Activated T-cell treated with anti-CD3 and anti-CD28 coated beads, Interleukin-2, amount 50 U/mL, for 1 hour (primary cell): ENCODE results near the gene TCF3.
"Not testable (repeated sequence)": the region's sequence is repeated elsewhere in the genome, so short reads cannot be mapped to it uniquely, and the experiment has no call there.

Source experiments
- DNase-seq: peaks from one replicate; pipeline ENCODE4 v3.0.0-alpha.2; 2020

The TCF3 gene

DNA sequence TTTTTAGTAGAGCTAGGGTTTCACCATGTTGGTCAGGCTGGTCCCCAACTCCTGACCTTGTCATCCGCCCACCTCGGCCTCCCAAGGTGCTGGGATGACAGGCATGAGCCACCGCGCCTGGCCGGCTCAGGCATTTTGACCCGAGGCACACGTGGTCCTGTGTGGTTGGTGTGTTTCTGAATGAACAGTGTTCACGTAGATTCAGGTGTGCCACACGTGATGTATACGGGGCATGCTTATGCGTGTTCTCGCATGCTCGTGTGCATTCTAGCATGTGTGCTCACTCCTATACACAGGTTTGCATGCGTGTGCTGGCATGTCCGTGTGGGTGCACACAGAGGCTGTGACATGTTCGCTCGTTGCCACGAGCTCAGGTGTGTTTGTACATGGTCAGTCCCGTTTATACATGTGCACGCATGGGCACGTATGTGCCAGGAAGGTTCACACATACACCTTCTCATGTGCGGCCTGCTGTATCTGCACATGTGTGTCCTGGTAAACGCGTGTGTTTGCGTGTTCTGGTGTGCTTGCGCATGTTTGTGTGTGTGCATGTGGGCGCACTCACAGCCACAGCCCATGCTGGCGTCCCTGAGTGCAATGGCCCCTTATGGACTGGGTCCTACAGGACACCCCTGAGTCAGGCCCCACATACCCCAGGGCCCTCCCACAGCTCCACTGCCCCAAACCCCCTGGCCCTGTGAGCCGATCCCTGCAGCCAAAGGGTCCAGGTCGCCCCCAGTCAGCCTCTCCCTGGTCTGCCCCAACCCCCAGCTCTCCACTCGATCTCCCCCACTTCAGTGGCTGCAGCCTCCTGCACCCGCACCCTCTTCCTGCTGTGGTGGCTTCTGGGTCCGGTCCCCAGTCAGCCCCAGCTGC lies 20.6 kb upstream of the TCF3 start:
- DNase-seq = no peak

GRCh38 chr19:1672038-1672768 lies 19.8 kb upstream of the TCF3 start:
- DNase-seq = peak; percentile 72

DNA sequence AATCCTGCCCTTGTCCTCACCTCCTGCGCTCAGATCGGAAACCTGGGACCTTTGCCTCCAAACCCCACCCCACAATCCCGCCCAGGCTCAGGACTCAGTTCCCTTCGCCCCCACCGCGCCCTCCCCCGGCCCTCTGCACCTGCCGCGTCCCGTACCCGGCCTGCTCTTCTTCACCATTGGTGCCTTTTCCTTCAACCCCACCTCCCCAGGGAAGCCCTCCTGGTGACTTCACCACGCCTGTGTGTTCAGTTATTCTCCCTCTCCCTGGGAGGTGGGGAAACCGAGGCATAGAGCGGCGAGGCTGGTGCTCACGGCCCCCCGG lies 19.3 kb upstream of the TCF3 start:
- no peak for DNase-seq

DNA sequence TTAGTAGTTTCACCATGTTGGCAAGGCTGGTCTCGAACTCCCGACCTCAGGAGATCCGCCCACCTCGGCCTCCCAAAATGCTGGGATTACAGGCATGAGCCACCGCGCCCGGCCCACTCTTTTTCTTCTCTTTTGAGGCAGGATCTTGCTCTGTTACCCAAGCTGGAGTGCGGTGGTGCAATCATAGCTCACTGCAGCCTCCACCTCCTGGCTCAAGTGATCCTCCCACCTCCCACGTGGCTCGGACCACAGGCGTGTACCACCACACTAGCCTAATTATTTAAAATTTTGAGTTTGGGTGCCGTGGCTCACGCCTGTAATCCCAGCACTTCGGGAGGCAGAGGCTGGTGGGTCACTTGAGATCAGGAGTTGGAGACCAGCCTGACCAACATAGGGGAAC lies 18.3 kb upstream of the TCF3 start:
- DNase-seq = not testable (repeated sequence)

DNA sequence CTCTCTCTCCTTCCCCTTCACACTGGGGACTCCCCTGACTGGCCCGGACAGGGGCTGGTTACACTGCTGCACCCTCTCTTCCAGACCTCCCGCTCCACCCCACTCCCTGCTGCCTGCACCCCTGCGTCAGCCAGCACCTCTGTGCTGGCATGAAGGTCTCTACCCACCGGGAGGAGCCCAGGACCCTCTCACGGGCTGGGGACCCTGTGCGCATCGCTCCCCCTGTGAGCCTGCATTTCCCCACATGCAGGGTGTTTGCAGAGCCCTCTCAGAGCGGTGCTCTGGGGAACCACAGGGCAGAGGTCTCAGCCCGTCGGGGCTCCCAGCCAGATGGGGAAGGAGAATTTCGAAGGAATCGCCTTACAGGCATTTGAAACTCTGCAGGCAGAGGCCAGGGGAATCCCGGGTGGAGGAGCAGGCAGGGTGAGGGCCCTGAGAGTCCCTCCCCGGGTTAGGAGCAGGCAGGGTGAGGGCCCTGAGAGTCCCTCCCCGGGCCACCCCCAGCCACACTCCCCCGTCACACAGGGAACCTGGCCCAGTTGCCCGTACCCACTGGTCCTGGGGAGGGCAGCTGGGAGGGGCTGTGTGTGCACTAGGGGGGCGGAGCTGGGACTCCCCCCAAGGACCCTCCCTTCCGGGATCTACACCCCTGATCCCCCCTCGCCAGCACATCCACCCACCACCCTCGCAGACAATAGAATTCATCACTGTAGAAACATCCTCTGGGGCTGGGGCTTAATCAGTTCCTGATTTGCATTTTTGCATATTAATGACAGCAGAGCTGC lies 16.3 kb upstream of the TCF3 start:
- peak; percentile 29 for DNase-seq

GRCh38 chr19:1668048-1668485 lies 15.7 kb upstream of the TCF3 start:
- no peak for DNase-seq

DNA sequence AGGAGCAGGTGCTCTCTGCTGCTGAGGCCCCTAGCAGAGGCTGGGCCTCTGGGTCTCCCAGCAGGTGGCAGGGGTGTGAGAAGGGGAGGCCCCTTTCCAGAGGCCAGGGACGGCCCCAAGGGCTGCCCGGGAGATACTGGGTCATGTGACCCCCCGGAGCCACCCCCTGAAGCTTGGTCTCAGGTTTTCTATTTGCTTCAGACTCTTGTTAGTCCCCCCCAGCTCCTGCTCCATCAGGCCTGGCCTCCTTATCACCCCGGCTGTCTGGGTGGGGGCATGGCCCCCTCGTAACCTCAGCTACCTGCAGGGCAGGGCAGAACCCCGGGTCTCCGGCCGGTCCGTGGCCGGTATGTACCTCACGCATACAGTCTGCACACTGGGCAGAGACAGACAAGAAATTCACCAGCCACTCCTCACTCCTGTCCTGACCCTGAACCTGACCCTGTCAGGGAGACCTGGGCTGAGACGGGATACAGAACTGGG lies 13.2 kb upstream of the TCF3 start:
- no peak for DNase-seq

DNA sequence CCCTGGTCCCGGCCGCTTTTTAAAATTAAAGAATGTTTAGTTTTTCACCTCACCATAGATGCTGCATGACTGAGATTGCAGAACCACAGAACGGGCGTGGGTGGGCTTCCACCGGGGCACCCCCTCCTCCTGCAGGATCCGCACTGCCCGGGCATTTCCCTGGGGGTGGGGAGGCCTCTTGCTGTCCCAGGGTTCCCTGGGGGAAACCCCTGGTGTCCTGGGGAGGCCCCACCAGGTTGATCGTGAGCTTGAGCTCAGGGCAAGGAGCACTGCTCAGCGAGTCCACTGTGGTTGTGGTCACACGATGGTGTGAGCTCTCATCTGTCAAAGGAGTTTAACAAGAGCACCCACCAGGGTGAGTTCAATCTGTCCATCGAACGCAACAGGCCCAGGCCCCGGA lies 11.4 kb upstream of the TCF3 start:
- DNase-seq = no peak

DNA sequence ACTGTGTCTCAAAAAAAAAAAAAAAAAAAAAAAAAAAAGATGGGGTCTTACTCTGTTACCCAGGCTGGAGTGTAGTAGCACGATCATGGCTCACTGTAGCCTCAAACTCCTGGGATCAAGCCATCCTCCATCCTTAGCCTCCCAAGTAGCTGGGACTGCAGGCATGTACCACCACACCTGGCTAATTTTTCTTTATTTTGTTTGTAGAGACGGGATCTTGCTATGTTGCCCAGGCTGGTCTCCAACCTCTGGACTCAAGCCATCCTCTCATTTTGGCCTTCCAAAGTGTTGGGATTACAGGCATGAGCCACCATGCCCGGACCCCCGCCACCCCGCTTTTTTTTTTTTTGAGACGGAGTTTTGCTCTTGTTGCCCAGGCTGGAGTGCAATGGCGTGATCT lies 10.8 kb upstream of the TCF3 start:
- not testable (repeated sequence) for DNase-seq

DNA sequence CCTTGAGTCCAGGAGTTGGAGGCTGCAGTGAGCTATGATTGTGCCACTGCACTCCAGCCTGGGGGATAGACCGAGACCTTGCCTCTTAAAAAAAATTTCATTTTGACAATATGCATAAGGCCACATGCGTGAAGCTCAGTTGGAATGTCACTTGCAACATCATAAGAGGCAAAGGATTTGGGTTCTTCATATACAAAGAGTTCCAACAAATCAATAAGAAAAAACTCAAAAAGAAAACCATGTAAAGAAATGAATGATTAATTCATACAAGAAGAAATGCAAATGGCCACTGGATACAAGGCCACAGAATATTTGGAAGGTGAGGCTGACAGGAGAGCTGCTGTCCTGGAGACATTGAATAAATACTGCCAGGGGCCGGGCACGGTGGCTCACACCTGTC lies 9.6 kb upstream of the TCF3 start:
- no peak for DNase-seq

- DNase-seq = no peak
Observed at GRCh38 chr19:1659084-1659427, 6.6 kb upstream of the TCF3 start.

DNA sequence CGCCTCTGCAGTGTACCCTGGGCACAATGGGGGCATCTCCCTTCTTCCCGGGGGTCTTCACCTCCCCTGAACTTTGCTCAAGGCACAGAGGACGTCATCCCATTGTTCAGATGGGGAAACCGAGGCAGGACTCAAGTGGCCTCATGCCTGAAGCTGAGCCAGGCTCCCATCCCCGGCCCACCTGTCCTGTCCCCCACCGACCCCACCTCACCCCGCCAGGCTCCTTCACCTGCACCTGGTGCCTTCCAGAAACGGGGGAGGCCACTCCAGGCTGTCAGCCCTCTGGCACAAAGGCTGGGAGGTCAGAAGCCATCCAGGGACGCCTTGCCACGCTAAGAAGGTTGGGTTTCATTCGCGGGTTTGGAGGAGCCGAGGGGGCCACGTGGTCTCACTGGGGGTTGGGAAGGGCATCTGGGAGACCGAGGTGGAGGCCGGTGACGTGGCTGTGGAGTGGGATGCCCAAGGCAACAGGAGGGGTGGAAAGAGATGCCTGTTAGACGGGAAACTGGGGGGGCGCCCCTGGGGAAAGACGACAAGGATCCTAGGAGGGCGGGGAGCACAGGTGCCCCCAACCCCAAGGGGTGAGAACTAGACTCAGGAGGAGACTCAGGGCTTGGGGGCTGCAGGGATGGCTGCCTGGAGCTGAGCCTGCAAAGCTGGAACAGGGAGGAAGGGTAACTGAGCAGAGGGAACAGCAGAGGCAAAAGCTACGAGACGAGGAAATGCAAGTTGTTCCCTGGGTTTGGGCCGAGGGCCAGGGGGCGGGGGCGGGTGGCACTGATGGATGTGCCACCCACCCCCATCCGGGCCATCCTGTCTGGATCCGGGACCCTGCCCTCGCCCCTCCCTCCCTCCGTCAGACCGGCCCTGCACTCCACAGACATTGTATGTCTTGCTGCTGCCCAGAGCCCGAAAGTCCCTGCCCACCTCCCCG lies 6.0 kb upstream of the TCF3 start:
- no peak for DNase-seq

DNA sequence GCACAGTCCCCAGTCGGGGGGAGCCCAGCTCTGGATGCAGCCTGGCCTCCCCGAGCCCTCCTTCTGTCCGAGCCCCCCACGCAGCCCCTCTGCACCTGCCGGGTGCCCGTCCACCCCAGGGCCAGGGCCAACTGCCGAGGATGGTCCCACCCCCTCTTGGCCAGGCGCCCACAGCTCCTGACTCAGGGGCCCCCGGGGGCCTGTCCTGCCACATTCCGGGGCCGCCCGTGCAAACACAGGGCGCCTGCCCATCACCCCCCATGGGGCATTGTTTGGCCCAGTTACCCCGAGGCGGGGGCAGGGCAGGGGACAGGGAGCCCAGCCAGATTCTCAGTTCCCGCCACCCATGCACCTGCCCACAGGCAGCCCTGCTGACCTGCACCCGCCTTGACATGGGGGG lies 5.3 kb upstream of the TCF3 start:
- no peak for DNase-seq

DNA sequence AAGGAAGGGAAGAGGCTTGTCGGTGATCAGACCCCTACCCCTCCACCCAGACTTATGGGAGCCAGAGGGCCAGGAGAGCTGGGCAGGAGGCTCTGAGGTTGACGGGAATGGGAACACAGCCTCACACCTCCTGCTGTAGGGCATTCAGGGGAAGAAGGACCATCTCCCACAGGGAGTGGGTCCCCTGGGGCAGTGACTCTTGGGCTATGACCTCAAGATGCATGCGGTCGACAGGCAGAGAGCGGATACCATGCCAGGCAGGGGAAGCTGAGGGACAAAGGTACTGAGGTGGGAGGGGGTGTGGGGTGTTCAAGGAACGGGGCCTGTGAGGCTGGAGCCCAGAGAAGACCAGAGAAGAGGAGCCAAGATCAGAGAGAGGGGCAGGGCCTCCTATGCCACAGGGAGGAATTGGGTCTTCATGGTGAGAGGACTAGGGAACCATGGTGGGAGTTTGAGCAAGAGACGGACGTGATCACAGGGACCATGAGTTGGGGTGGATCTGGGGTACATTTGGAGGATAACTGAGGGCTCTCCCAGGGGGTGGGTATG lies 4.6 kb upstream of the TCF3 start:
- DNase-seq = no peak

DNA sequence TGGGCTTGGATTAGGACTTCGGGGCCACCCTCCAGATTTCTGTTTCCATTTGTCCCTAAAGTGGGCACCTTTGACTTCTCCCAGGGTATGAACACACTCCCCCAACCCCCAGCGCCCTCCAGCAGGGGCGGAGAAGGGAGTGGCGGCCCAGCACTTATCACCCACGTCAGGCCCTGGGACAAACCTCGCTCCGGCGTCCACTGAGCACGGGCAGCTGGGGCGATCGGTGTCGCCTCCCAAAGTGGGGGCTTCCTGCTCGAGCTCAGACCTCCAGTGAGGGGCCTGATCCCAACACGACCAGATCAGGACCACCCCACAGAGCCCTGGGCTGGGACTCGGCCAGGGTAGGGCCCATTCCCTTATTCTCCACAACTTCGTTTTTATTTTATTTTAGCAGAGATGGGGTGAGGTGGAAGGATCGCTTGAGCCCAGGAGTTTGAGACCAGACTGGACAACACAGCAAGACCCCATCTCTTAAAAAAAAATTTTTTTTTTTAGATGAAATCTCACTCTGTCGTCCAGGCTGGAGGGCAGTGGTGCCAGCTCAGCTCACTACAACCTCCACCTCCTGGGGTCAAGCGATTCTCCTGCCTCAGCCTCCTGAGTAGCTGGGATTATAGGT lies 3.7 kb upstream of the TCF3 start:
- DNase-seq = no peak

DNA sequence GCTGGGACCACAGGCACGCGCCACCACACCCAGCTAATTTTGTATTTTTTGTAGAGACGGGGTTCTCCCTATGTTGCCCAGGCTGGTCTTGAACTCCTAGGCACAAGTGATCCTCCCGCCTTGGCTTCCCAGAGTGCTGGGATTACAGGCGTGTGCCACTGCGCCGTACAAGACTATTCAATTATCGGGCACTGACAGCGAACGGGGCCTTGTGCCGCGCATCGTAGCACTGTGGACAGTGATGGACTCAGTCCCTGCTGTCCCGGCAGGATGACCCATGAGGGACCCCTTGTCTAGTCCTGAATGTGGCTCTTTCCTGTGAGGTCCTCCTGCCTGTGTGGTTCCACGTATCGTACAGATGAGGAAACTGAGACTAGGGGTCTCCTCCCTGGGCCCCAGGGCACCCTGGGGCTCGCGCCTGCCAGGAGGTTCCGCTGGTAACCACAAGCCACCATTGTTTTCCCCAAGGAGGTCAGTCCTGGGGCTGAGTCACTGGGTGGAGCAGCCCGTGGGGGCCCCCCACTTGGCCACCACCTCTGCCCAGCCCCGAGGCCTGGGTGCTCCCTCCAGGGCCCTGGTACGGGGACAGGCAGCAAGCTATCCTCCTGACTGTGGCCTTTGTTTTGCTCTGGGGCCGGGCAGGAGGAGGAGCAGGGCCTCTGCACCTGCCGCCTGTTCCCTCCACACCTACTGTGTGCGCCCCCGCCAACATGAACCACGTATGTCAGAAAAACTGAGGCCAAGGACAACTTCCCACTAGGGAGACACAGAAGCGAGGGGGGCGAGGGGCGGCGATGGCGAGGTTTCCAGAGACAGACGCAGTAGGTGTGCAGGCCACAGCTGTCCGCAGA lies 2.9 kb upstream of the TCF3 start:
- DNase-seq = no peak

DNA sequence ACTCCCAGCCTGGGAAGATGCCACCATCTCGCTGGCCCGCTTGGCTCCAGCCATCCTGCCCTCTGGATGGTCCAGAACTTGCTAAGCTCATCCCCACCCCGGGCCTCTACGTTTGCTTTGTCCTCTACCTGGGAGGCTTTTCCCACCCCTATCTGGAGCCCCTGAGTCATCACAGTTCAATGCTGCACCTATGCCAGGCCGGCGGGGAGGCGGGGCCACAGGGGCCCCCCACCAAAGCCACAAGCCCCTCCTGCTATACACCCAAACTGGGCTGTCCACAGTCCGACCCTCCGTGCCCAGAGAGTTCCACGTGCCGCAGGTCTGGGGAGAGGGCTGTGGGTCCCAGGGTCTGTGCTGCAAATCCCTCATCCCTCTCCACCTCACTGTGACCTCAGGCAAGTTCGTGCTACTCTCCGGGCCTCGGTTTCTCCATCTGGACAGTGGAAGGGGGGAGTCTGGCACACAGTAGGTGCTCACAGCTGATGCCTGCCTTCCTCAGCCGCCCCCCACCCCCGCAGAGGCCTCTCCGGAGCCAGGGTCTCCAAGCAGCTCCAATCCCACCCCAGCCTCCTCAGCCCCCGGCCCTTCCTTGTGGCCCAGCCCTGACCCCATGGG lies 1.9 kb upstream of the TCF3 start:
- DNase-seq = no peak

DNA sequence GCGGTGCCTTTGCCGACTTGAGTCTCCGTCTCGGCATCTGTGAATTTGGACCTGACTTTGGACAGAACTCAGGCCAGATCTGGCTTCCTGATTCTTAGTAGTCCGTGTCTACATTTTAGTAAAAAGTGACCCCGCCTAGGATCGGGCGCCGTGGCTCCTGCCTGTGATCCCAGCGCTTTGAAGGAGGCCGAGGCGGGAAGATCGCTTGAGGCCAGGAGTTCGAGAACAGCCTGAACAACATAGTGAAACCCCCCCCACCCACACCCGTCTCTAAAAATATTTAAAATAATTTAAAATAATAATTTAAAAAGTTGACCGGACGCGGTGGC lies 849 bp upstream of the TCF3 start:
- DNase-seq = no peak

DNA sequence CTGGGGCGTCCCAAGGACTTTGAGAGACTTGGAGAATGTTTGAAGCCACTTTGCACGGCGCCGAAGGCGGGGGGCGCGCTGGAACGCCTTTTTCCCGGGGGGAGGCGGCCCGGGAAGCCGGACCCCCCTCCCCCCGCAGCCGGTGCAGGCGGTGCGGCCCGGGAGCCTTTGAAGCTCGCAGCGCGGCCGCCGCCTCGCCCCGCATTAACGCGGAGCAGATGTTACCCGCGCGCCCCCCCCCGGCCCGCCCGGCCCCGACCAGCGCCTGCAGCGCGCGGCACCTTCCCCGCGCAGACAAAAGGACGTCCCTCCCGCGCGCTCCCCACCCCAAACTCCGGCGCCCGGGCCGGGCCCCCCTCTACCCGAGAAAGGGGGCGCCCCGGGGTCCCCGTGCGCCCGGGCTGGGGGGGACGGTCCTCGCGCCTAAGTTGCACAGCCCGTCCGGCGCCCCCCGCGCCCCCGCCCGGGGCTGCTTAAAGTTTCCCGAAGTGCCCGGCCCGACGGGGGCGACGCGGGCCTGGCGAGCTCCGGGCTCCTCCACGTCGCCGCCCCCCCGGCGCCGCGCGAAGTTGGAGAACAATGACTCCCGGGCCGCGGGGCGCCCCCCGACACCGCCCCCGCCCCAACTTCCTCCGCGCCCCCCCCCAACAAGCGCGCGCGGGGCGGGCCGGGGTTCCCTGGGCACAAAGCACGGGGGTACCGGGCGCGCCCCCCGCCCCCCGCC lies 685 bp downstream of the TCF3 start:
- DNase-seq = peak; percentile 68
